Measurements from ENCODE around the gene DHX34.

DNA sequence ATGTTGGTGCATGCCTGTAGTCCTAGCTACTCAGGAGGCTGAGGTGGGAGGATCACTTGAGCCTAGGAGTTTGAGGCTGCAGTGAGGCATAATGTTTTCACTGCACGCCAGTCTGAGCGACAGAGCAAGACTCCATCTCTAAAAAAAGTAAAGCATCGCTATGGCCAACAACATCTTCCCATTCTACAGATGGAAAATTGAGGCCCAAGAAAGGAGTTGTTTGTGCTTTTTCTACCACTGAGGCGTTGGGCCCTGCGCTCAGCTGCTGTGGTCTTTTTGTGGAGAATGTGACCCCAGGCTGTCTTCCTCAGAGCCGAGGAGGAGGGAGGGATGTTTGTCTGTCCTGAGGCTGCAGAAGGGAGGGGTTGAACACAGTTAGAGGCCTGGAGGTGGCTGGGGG is 17.6 kb upstream of the DHX34 start:
- TF ChIP-seq CTCF (IDR thresholded peaks at IDR 0.05; ENCODE audit: low read length) (no peak), EZH2phosphoT487 (IDR thresholded peaks at IDR 0.05; ENCODE audit: low read length) (no peak), EZH2 (optimal IDR thresholded peaks at IDR 0.05; ENCODE audit: low read depth, low read length) (no peak)

All from MM.1S (cell line).